GM19455 (cell line): ENCODE results near the gene KRTAP4-12.
"Not testable (repeated sequence)": the region's sequence is repeated elsewhere in the genome, so short reads cannot be mapped to it uniquely, and the experiment has no call there.

ENCODE experiments used
- ATAC-seq: cut with Tn5 transposase; IDR thresholded peaks from one replicate; pipeline ENCODE4 v1.9.1; 2021; ENCODE audit not compliant: unreplicated experiment

The KRTAP4-12 gene

GRCh38 chr17:41123991-41124371 is at the start of gene KRTAP4-12:
Gene KRTAP4-12, minus strand, starts transcription at chr17:41124182. Its CDS starts 60 bp downstream, at chr17:41124122.
- ATAC-seq, result not testable (repeated sequence)

DNA sequence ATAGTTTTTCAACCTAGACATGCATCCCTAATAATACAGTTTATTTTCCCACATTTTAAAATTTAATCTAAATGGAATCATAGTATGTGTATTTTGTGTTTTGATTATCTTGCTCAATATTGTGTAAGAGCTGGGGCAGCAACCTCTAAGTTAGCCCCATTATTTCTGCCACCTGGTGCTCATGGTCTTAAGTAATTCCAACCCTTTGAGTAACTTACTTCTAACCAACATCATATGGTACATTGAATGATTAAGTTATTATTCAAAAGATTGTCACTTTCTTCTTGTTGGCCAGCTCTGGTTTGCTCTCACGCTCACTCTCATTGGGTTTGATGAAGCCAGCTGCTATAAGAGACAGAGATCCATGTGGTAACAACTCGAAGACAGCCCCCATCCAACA is 47.9 kb upstream of the KRTAP4-12 start:
- ATAC-seq, result no peak

- no peak for ATAC-seq
Observed at GRCh38 chr17:41168121-41168520, 44.1 kb upstream of the KRTAP4-12 start, which contains the start of gene KRTAP4-3. Gene KRTAP4-3, minus strand, starts transcription at chr17:41168221. Its CDS starts 49 bp downstream, at chr17:41168172.

GRCh38 chr17:41167561-41167960 is 43.6 kb upstream of the KRTAP4-12 start:
- no peak for ATAC-seq

DNA sequence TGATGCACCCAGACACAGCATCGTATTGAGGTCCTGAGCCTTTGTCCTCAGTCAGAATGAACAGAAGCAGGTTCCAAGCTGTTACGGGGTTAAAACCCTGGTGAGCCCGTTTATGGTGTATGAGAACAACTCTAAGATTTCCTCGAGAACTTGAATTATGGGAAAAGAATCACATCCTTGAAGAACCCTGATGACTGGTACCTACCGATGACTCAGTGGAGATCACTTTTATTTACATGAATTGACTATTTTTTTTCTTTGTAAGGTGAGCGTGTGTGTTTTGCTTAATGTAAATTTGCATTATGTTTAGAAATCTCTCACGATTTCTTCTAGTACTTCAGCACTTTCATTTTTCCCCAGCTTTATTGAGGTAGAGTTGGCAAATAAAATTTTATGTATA is 39.8 kb upstream of the KRTAP4-12 start:
- no peak for ATAC-seq

DNA sequence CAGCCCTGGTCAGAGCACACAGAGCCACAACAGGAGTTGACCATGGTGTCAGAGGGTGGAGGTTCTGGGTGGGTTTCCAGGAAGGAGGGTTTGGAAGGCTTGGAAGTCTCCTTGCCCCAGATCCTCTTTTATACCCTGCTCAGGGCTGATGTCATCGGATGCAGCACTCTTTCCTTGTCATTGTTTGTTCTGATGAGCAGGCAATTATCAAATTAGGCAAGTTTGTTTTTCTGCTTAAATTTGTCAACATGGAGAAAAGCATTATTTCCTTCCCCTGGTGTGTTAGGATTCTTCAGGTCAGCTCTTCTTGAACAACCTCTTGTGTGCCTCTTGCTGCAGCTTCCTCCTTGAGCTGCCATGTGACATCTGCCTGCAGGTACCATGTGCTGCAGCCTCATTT is 36.7 kb upstream of the KRTAP4-12 start, which contains the start of gene KRTAP4-4:
Gene KRTAP4-4 (minus strand): TSS at position 101 of the 400 bp plus-strand sequence. CDS start 57 bp downstream, at position 44.
- no peak for ATAC-seq

DNA sequence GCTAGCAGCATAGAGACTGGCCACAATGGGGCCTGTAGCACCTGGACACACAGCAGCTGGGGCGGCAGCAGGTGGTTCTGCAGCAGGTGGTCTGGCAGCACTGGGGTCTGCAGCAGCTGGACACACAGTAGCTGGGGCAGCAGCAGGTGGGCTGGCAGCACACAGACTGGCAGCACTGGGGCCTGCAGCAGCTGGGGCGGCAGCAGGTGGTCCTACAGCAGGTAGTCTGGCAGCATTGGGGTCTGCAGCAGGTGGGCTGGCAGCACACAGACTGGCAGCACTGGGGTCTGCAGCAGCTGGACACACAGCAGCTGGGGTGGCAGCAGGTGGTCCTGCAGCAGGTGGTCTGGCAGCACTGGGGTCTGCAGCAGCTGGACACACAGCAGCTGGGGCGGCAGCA is 36.2 kb upstream of the KRTAP4-12 start:
- ATAC-seq, result not testable (repeated sequence)

DNA sequence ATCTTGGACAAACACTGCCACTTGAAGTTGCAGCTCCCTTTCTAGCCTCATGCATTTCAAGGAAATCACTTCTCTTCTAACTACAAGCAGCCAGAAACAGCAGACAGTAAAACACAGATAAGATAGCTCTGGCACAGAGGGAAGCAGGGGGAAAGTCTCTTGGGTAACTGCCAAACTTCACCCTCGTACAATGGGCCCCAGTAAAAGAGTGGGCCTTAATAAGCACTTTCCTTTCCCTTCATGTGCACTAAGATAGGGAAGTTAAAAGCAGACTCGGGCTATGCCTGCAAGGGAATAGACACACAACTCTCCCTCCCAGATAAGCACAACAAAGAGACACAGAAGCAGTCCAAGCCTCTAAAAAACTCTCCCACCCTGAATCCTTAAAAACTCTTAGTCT is 29.9 kb upstream of the KRTAP4-12 start:
- ATAC-seq, result no peak

- ATAC-seq, result no peak
Observed at GRCh38 chr17:41151525-41151924, 27.5 kb upstream of the KRTAP4-12 start.

DNA sequence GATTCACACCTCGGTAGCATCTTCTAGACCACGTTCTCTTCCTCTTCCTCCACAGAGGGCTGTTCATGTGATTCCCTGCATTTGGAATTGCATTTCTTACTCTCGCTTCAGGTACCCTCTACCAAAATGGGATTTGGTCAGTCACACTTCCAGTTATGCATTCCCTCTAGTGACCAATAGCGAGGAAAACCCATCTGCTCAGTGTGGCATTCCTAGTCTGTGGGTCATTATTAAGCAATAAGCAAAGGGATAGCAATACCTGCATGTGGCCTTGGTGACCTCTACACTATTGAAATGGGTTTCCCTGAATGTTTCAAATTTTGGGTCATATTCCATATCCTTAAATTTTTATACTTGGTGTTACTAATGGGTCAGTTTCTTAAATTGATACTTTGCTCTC is 26.0 kb upstream of the KRTAP4-12 start:
- no peak for ATAC-seq

GRCh38 chr17:41149652-41149985 is 25.6 kb upstream of the KRTAP4-12 start, which contains the start of gene KRTAP4-5:
Gene KRTAP4-5, minus strand, starts transcription at chr17:41149825. Its CDS starts 58 bp downstream, at chr17:41149767.
- no peak for ATAC-seq

DNA sequence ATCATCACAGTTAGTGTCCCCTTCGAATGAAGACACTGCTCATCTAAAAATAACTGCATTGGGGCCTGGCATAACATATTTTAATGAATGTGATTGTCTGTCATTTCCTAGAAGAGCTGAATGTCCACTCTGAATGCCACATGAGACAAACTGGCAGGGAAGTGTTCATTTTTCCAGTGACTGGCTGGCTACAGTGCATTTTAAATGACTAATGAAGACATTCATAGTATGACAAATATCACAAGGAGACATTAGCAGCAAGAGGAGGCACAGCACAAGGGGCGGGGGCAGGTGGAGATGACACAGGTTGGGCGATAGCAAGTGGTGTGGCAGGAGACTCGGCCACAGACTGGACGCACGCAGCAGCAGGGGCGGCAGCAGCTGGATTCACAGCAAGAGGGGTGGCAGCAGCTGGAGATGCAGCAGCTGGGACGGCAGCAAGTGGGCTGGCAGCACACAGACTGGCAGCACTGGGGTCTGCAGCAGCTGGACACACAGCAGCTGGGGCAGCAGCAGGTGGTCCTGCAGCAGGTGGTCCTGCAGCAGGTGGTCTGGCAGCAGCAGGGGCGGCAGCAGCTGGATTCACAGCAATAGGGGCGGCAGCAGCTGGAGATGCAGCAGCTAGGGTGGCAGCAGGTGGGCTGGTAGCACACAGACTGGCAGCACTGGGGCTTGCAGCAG is 25.1 kb upstream of the KRTAP4-12 start:
- ATAC-seq, result not testable (repeated sequence)

DNA sequence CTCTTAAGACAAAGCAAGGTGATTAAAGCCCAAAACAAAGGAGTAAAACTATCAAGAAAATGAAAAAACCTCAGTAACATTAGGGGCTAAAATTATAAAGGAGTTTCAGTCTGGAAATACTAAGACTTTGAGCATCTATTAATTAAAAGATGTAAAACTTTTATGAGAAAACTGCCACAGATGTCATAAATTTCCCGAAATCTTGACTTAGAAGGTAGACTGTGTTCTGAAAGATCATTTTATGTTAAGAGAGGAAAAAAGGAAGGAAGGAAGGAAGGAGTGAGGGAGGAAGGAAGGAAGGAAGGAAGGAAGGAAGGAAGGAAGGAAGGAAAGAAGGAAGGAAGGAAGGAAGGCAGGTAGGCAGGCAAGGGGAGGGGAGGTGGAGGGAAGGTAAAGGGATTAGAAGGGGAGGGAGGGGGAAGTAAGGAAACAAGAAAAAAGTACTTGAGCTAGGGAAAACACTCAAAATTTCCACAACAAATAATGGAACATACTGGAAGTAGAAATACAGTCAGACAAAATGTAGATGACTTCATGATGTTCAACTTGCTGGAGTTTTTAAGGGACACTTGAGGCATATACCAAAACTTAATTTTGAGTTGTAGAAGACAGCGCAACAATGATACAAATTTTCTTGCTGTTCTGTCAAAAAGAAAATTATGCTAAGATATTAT is 23.7 kb upstream of the KRTAP4-12 start:
- no peak for ATAC-seq

- ATAC-seq, result no peak
Observed at GRCh38 chr17:41145261-41145660, 21.3 kb upstream of the KRTAP4-12 start.

GRCh38 chr17:41144846-41145245 is 20.9 kb upstream of the KRTAP4-12 start:
- ATAC-seq, result no peak

GRCh38 chr17:41141361-41141760 is 17.4 kb upstream of the KRTAP4-12 start:
- no peak for ATAC-seq

- ATAC-seq, result no peak
Observed at GRCh38 chr17:41140360-41141131, 16.6 kb upstream of the KRTAP4-12 start, which contains the start of gene KRTAP4-6. Gene KRTAP4-6, minus strand, starts transcription at chr17:41140544. Its CDS starts 57 bp downstream, at chr17:41140487.

DNA sequence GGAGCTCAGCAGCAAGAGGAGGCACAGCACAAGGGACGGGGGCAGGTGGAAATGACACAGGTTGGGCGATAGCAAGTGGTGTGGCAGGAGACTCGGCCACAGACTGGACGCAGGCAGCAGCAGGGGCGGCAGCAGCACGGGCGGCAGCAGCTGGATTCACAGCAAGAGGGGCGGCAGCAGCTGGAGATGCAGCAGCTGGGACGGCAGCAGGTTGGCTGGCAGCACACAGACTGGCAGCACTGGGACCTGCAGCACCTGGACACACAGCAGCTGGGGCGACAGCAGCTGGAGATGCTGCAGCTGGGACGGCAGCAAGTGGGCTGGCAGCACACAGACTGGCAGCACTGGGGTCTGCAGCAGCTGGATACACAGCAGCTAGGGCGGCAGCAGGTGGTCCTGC is 15.9 kb upstream of the KRTAP4-12 start:
- ATAC-seq, result not testable (repeated sequence)

GRCh38 chr17:41133880-41134735 is 10.1 kb upstream of the KRTAP4-12 start:
- ATAC-seq, result no peak

- no peak for ATAC-seq
Observed at GRCh38 chr17:41131979-41132378, 8.0 kb upstream of the KRTAP4-12 start.

GRCh38 chr17:41127371-41127770 is 3.4 kb upstream of the KRTAP4-12 start:
- ATAC-seq, result no peak
